HepG2 (cell line): Measurements from ENCODE around the gene LIM2. TPM values are rescaled to one million over a fixed set of nuclear protein-coding genes. Genes with fewer than 3 reads are reported as not detected.

Source experiments
- ATM ChIP-seq: fragments of 450-650 bp; IDR thresholded peaks from 2 replicates; pipeline ENCODE4 v1.7.1; 2017; ENCODE audit warnings: mild to moderate bottlenecking, borderline replicate concordance
- FIP1L1 ChIP-seq: fragments of 200-400 bp; formaldehyde crosslinking; IDR thresholded peaks from 2 replicates; pipeline ENCODE4 v1.6.1; 2018; ENCODE audit warnings: low read depth, mild to moderate bottlenecking, low read length, moderate library complexity, borderline replicate concordance; ENCODE audit not compliant: insufficient read depth
- HOXA7 ChIP-seq: sonication (generic); formaldehyde crosslinking; IDR thresholded peaks from 2 replicates; pipeline ENCODE4 v1.8.1; 2022; ENCODE audit warnings: mild to moderate bottlenecking, missing genetic modification reagents, moderate library complexity
- JUNB ChIP-seq: sonication (generic); formaldehyde crosslinking; IDR thresholded peaks from 2 replicates; pipeline ENCODE4 v1.8.0; 2022; ENCODE audit warnings: missing genetic modification reagents, mild to moderate bottlenecking, borderline replicate concordance
- NCOA5 ChIP-seq: sonication (generic); formaldehyde crosslinking; IDR thresholded peaks from 2 replicates; pipeline ENCODE4 v1.4.0; 2020; ENCODE audit warnings: missing genetic modification reagents
- SRF ChIP-seq: IDR thresholded peaks from 2 replicates; pipeline ENCODE4 v1.6.1; 2011; ENCODE audit warnings: mild to moderate bottlenecking, low read depth, low read length, moderate library complexity
- SRSF4 ChIP-seq: fragments of 200-400 bp; formaldehyde crosslinking; IDR thresholded peaks from one replicate; pipeline ENCODE4 v1.6.1; 2018; ENCODE audit warnings: mild to moderate bottlenecking, low read depth, low read length, moderate library complexity; ENCODE audit not compliant: poor library complexity, severe bottlenecking
- ZBTB8A ChIP-seq: sonication (generic); formaldehyde crosslinking; IDR thresholded peaks from 2 replicates; pipeline ENCODE4 v1.4.0; 2020; ENCODE audit warnings: mild to moderate bottlenecking, low read depth, missing genetic modification reagents, borderline replicate concordance
- polyA plus RNA-seq, 8 experiments: library from polyadenylated mRNA; depleted of rRNA in 3 of 8; stranded (reverse) in 7 of 8; unstranded in 1 of 8; fragments of >200 nt; fragmentation: Illumina TruSeq in 4 of 8; extraction: Trizol in 4 of 8; gene quantifications; 2 replicates each; pipeline versions ENCODE4 v1.2.1 to v1.2.3, GENCODE V29; 2011 to 2016; ENCODE audit warnings: low read depth in 4 of 8, missing spikeins in 1 of 8, mixed read lengths in 1 of 8; ENCODE audit not compliant: insufficient read depth in 1 of 8
- total RNA-seq, 5 experiments: library from RNA; depleted of rRNA; stranded (reverse); fragments of >200 nt; fragmentation: Illumina TruSeq; extraction: Trizol; gene quantifications; 2 replicates each; pipeline ENCODE4 v1.2.3, GENCODE V29; 2016; ENCODE audit warnings: low read depth in 1 of 5
- TF ChIP-seq, protein P1 (sequence below): sonication (generic); formaldehyde crosslinking; IDR thresholded peaks from 2 replicates; pipeline ENCODE4 v1.5.1; 2020; ENCODE audit warnings: missing genetic modification reagents, mild to moderate bottlenecking, borderline replicate concordance
- TF ChIP-seq, protein P2 (sequence below): IDR thresholded peaks from 2 replicates; pipeline ENCODE4 v1.6.1; 2016; ENCODE audit warnings: low read depth, missing genetic modification reagents, missing compliant biosample characterization
- TF ChIP-seq, protein P3 (sequence below): sonication (generic); formaldehyde crosslinking; IDR thresholded peaks from 2 replicates; pipeline ENCODE4 v1.4.0; 2020; ENCODE audit warnings: missing genetic modification reagents
- TF ChIP-seq, protein P4 (sequence below): sonication (generic); formaldehyde crosslinking; IDR thresholded peaks from 2 replicates; pipeline ENCODE4 v1.4.0; 2020; ENCODE audit warnings: mild to moderate bottlenecking, low read depth, missing genetic modification reagents
- TF ChIP-seq, protein P5 (sequence below): sonication (generic); formaldehyde crosslinking; IDR thresholded peaks from 2 replicates; pipeline ENCODE4 v1.5.0; 2020; ENCODE audit warnings: missing genetic modification reagents, mild to moderate bottlenecking, borderline replicate concordance

The LIM2 gene
- total and polyA plus RNA-seq, 2 of the 13 experiments (the other 11 are each of a cell fraction or from before 2014, with no cell fraction given): 1.3 TPM; not detected in 1

DNA sequence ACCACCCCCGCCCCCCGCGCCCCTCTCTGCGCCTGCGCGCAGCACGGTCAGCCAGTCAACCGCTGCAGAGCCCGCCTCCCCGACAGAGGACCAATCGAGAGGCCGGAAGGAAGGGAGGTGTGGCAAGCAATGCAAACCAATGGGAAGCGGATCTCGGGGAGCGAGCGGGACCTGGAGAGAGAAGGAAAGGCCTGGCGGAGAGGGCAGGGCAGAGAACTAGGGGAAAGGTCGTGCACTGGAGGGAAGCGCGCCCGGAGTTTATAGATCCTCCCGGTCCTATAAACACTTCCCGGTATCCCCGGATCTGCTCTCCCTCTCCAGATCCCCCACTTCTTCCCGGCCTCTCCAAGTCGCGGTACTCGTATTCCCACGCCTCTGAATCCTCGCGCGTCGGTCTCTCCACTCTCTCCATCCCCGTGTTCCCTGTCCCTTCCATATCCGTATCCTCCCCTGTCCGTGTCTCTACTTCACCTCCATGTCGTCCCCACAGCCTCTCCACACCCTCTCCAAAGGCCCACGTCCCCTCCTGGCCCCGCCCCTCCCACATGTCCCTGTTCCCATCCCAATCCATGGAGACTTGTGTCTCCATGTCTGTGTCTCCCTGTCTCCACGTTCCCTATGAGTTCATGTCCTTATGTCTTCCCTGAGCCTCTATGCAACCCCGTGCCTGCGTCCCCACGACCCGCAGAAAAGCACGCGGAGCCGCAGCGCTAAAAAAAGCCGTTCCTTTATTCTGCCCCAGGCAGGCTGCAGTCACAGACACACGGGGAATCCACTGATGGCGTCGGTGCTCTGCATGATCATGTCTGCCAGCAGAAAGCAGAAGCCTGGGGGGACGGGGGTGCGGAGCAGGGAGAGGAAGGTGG, 21.2 kb downstream of the LIM2 start (continued):
- TF ChIP-seq, protein P1, sequence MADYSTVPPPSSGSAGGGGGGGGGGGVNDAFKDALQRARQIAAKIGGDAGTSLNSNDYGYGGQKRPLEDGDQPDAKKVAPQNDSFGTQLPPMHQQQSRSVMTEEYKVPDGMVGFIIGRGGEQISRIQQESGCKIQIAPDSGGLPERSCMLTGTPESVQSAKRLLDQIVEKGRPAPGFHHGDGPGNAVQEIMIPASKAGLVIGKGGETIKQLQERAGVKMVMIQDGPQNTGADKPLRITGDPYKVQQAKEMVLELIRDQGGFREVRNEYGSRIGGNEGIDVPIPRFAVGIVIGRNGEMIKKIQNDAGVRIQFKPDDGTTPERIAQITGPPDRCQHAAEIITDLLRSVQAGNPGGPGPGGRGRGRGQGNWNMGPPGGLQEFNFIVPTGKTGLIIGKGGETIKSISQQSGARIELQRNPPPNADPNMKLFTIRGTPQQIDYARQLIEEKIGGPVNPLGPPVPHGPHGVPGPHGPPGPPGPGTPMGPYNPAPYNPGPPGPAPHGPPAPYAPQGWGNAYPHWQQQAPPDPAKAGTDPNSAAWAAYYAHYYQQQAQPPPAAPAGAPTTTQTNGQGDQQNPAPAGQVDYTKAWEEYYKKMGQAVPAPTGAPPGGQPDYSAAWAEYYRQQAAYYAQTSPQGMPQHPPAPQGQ (CRISPR knock-in tag): no peak
- TF ChIP-seq, protein P2, sequence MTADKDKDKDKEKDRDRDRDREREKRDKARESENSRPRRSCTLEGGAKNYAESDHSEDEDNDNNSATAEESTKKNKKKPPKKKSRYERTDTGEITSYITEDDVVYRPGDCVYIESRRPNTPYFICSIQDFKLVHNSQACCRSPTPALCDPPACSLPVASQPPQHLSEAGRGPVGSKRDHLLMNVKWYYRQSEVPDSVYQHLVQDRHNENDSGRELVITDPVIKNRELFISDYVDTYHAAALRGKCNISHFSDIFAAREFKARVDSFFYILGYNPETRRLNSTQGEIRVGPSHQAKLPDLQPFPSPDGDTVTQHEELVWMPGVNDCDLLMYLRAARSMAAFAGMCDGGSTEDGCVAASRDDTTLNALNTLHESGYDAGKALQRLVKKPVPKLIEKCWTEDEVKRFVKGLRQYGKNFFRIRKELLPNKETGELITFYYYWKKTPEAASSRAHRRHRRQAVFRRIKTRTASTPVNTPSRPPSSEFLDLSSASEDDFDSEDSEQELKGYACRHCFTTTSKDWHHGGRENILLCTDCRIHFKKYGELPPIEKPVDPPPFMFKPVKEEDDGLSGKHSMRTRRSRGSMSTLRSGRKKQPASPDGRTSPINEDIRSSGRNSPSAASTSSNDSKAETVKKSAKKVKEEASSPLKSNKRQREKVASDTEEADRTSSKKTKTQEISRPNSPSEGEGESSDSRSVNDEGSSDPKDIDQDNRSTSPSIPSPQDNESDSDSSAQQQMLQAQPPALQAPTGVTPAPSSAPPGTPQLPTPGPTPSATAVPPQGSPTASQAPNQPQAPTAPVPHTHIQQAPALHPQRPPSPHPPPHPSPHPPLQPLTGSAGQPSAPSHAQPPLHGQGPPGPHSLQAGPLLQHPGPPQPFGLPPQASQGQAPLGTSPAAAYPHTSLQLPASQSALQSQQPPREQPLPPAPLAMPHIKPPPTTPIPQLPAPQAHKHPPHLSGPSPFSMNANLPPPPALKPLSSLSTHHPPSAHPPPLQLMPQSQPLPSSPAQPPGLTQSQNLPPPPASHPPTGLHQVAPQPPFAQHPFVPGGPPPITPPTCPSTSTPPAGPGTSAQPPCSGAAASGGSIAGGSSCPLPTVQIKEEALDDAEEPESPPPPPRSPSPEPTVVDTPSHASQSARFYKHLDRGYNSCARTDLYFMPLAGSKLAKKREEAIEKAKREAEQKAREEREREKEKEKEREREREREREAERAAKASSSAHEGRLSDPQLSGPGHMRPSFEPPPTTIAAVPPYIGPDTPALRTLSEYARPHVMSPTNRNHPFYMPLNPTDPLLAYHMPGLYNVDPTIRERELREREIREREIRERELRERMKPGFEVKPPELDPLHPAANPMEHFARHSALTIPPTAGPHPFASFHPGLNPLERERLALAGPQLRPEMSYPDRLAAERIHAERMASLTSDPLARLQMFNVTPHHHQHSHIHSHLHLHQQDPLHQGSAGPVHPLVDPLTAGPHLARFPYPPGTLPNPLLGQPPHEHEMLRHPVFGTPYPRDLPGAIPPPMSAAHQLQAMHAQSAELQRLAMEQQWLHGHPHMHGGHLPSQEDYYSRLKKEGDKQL (CRISPR knock-in tag): no peak; the same call in 1 of the 2 replicates
- no peak for TF ChIP-seq JUNB
- TF ChIP-seq ZBTB8A: no peak
- no peak for TF ChIP-seq NCOA5 (CRISPR knock-in tag)
- TF ChIP-seq HOXA7 (CRISPR knock-in tag): no peak
- 0 out of 2 replicates have a peak, but pooled peaks have one; percentile 60 for TF ChIP-seq FIP1L1
- no peak for TF ChIP-seq SRSF4
- TF ChIP-seq, protein P3, sequence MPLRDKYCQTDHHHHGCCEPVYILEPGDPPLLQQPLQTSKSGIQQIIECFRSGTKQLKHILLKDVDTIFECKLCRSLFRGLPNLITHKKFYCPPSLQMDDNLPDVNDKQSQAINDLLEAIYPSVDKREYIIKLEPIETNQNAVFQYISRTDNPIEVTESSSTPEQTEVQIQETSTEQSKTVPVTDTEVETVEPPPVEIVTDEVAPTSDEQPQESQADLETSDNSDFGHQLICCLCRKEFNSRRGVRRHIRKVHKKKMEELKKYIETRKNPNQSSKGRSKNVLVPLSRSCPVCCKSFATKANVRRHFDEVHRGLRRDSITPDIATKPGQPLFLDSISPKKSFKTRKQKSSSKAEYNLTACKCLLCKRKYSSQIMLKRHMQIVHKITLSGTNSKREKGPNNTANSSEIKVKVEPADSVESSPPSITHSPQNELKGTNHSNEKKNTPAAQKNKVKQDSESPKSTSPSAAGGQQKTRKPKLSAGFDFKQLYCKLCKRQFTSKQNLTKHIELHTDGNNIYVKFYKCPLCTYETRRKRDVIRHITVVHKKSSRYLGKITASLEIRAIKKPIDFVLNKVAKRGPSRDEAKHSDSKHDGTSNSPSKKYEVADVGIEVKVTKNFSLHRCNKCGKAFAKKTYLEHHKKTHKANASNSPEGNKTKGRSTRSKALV (CRISPR knock-in tag): no peak
- TF ChIP-seq ATM: no peak
- TF ChIP-seq SRF: no peak
- TF ChIP-seq, protein P4, sequence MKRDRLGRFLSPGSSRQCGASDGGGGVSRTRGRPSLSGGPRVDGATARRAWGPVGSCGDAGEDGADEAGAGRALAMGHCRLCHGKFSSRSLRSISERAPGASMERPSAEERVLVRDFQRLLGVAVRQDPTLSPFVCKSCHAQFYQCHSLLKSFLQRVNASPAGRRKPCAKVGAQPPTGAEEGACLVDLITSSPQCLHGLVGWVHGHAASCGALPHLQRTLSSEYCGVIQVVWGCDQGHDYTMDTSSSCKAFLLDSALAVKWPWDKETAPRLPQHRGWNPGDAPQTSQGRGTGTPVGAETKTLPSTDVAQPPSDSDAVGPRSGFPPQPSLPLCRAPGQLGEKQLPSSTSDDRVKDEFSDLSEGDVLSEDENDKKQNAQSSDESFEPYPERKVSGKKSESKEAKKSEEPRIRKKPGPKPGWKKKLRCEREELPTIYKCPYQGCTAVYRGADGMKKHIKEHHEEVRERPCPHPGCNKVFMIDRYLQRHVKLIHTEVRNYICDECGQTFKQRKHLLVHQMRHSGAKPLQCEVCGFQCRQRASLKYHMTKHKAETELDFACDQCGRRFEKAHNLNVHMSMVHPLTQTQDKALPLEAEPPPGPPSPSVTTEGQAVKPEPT: no peak
- TF ChIP-seq, protein P5, sequence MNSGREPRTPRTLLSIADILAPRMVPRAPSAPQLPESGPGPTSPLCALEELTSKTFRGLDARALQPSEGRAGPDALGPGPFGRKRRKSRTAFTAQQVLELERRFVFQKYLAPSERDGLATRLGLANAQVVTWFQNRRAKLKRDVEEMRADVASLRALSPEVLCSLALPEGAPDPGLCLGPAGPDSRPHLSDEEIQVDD (CRISPR knock-in tag): no peak
